HCT116 (cell line): ENCODE results near the gene PDSS2. TPM values are rescaled to one million over a fixed set of nuclear protein-coding genes. Genes with fewer than 3 reads are reported as not detected.

Source experiments
- ATAC-seq: fragments of 200-7000 bp; cut with Tn5 transposase; 2 replicates; pipeline ENCODE4 v1.9.1; 2020; ENCODE audit warnings: mild to moderate bottlenecking, moderate library complexity
- BruUV-seq: library from RNA; stranded (reverse); fragments of 400-500 nt; replicated peaks from 2 replicates; lab custom pipeline; 2021; lab: Mats Ljungman, UMichigan
- CTCF ChIA-PET: fragments of 300-600 bp; sonication (Branson Sonifier 250); formaldehyde crosslinking; loops from one replicate; lab custom pipeline; 2021; ENCODE audit warnings: antibody characterized with exemption; lab: Charles Lee
- POLR2A ChIA-PET: fragments of 300-600, 350-600 bp; sonication (Branson Sonifier 250); formaldehyde crosslinking; loops from one replicate; lab custom pipeline; 2021; ENCODE audit warnings: antibody characterized with exemption; lab: Charles Lee
- RAD21 ChIA-PET, 2 experiments: fragments of 300-600 bp; sonication (Branson Sonifier 250); formaldehyde crosslinking; loops; one replicate each; lab custom pipeline; 2023; ENCODE audit warnings: low total read pairs in 2 of 2; ENCODE audit not compliant: uncharacterized antibody in 2 of 2, unreplicated experiment in 2 of 2, low non-redundant PET in 1 of 2; lab: Charles Lee
- DNase-seq: peaks from one replicate; pipeline ENCODE4 v3.0.0-alpha.2; 2010; ENCODE audit warnings: low read depth, low spot score
- H2AFZ ChIP-seq: fragments of 200-600 bp; shearing (Covaris generic), sonication (generic); 2 replicates; pipeline ENCODE4 v1.6.1; 2017; ENCODE audit warnings: low read depth, mixed run types, mixed read lengths, antibody characterized with exemption, low read length; ENCODE audit not compliant: poor library complexity, severe bottlenecking
- H3K27ac ChIP-seq: 2 replicates; pipeline ENCODE4 v1.5.1; 2012; ENCODE audit warnings: low read depth, low read length
- H3K27me3 ChIP-seq: fragments of 200-600 bp; sonication (generic); 2 replicates; pipeline ENCODE4 v1.6.1; 2016; ENCODE audit warnings: mixed run types, low read length, mixed read lengths; ENCODE audit not compliant: insufficient read depth
- H3K36me3 ChIP-seq, 2 experiments: fragments of 200-500 bp in 1 of 2; fragments of 200-600 bp in 1 of 2; sonication (Bioruptor generic) in 1 of 2; sonication (generic) in 1 of 2; 2 replicates each; pipeline versions ENCODE4 v1.5.1 to v1.6.1; 2014 to 2016; ENCODE audit warnings: low read length in 2 of 2, inconsistent platforms in 1 of 2, mixed read lengths in 1 of 2, mixed run types in 1 of 2; ENCODE audit not compliant: insufficient read depth in 2 of 2, control insufficient read depth in 1 of 2
- H3K4me1 ChIP-seq, 2 experiments: fragments of 200-600 bp in 1 of 2; sonication (generic) in 1 of 2; 2 replicates each; pipeline versions ENCODE4 v1.5.1 to v1.6.1; 2012 to 2017; ENCODE audit warnings: low read length in 2 of 2, inconsistent platforms in 1 of 2, mild to moderate bottlenecking in 1 of 2, mixed read lengths in 1 of 2, mixed run types in 1 of 2, moderate library complexity in 1 of 2; ENCODE audit not compliant: insufficient read depth in 2 of 2, control insufficient read depth in 1 of 2
- H3K4me2 ChIP-seq: fragments of 200-600 bp; sonication (generic); 2 replicates; pipeline ENCODE4 v1.6.1; 2017; ENCODE audit warnings: mixed run types, low read length, mixed read lengths
- H3K4me3 ChIP-seq, 2 experiments: fragments of 200-600 bp in 1 of 2; sonication (generic) in 1 of 2; replicated peaks in 1 of 2; 2 replicates each; pipeline ENCODE4 v1.5.1; 2011 to 2016; ENCODE audit warnings: low read length in 2 of 2, control low read depth in 1 of 2, low read depth in 1 of 2, mild to moderate bottlenecking in 1 of 2, mixed read lengths in 1 of 2, mixed run types in 1 of 2
- H3K79me2 ChIP-seq: fragments of 200-600 bp; sonication (generic); 2 replicates; pipeline ENCODE4 v1.6.1; 2017; ENCODE audit warnings: mild to moderate bottlenecking, mixed run types, low read length, moderate library complexity, mixed read lengths; ENCODE audit not compliant: insufficient read depth
- H3K9ac ChIP-seq: fragments of 200-600 bp; sonication (generic); 2 replicates; pipeline ENCODE4 v1.6.1; 2016; ENCODE audit warnings: low read length, mixed read lengths
- H3K9me2 ChIP-seq: fragments of 200-600 bp; sonication (generic), shearing (Covaris generic); 2 replicates; pipeline ENCODE4 v1.6.1; 2017; ENCODE audit warnings: mixed run types, mild to moderate bottlenecking, moderate library complexity; ENCODE audit not compliant: insufficient read depth
- H3K9me3 ChIP-seq, 2 experiments: fragments of 200-500 bp in 1 of 2; fragments of 200-600 bp in 1 of 2; sonication (Bioruptor generic) in 1 of 2; sonication (generic) in 1 of 2; 2 replicates each; pipeline ENCODE4 v1.6.1; 2014 to 2017; ENCODE audit warnings: low read length in 2 of 2, mixed read lengths in 2 of 2, inconsistent platforms in 1 of 2, low read depth in 1 of 2, mild to moderate bottlenecking in 1 of 2, mixed run types in 1 of 2, moderate library complexity in 1 of 2; ENCODE audit not compliant: control insufficient read depth in 1 of 2, insufficient read depth in 1 of 2
- H4K20me1 ChIP-seq: fragments of 200-600 bp; sonication (generic), shearing (Covaris generic); 2 replicates; pipeline ENCODE4 v1.6.1; 2017; ENCODE audit warnings: mixed run types, mild to moderate bottlenecking, moderate library complexity; ENCODE audit not compliant: insufficient read depth
- ATF3 ChIP-seq: IDR thresholded peaks from 2 replicates; pipeline ENCODE4 v1.6.1; 2012
- CBX3 ChIP-seq: IDR thresholded peaks from 2 replicates; pipeline ENCODE4 v1.6.1; 2012; ENCODE audit warnings: low read depth
- CEBPB ChIP-seq: IDR thresholded peaks from 2 replicates; pipeline ENCODE4 v1.6.1; 2012; ENCODE audit warnings: low read depth
- EZH2 ChIP-seq: fragments of 200-600 bp; sonication (generic); IDR thresholded peaks from 2 replicates; pipeline ENCODE4 v1.6.1; 2017; ENCODE audit warnings: antibody characterized with exemption, mixed run types
- FOSL1 ChIP-seq: IDR thresholded peaks from 2 replicates; pipeline ENCODE4 v1.6.1; 2012; ENCODE audit warnings: low read depth
- MAX ChIP-seq: IDR thresholded peaks from 2 replicates; pipeline ENCODE4 v1.6.1; 2012
- POLR2A ChIP-seq: IDR thresholded peaks from 2 replicates; pipeline ENCODE4 v1.7.0; 2011; ENCODE audit warnings: borderline replicate concordance; ENCODE audit not compliant: insufficient read depth, insufficient read length; ENCODE audit errors: extremely low read depth
- RAD21 ChIP-seq: IDR thresholded peaks from 2 replicates; pipeline ENCODE4 v1.6.1; 2012; ENCODE audit warnings: low read depth, mild to moderate bottlenecking
- SIN3A ChIP-seq: IDR thresholded peaks from 2 replicates; pipeline ENCODE4 v1.6.1; 2012; ENCODE audit warnings: low read depth
- SP1 ChIP-seq: IDR thresholded peaks from 2 replicates; pipeline ENCODE4 v1.6.1; 2012; ENCODE audit warnings: low read depth
- intact Hi-C: fragments of 100-400 bp; cut with micrococcal nuclease; formaldehyde crosslinking; loops from 2 replicates; pipeline ENCODE4 v1.10.0; 2022
- total RNA-seq: library from RNA; stranded (reverse); gene quantifications from one replicate; pipeline ENCODE4 v1.2.1, GENCODE V29; 2021; ENCODE audit not compliant: unreplicated experiment

The PDSS2 gene
- total RNA-seq, 1 experiment from 2014 or later = 12.2 TPM

DNA sequence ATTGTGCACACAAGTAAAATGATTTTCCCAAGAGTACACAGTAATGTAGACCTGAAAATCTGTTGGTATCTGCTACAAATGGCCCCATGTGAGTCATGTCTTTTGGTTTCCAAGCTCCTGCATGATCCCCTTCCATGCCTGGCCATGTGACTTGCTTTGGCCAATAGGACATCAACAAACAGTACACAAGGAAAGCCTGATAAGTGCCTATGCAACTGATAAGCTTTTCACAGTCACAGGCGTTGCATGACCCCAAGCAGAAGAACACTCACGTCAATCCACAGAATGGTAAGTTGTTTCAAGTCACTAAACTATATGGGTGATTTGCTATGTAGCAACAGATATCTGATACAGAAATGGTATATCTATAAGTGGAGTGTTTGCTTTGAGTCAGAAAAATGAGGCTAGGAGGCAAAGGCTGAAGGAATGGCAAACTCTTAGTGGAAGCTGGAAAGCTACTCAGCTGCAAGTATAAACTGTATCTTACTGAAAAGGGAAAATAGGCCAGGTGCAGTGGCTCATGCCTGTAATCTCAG is 184.0 kb downstream of the PDSS2 start:
- ChIA-PET CTCF (interaction anchor here (1.0 kb wide), 1 partner anchor 162 kb away, joined by 3 read pairs; no protein-coding TSS in a partner anchor), POLR2A (no interaction called here), RAD21 (no interaction called here)
- no peak overlapping the region for H3K9ac ChIP-seq
- no peaks in the 10 kb centered on the region for H3K4me1 ChIP-seq
- no peaks in the 10 kb centered on the region for H3K79me2 ChIP-seq
- no peaks in the 10 kb centered on the region for H3K36me3 ChIP-seq
- no peak overlapping the region for H3K4me3 ChIP-seq
- intact Hi-C loops = no loop called here
- no peaks in the 10 kb centered on the region for H3K27me3 ChIP-seq
- no peaks in the 10 kb centered on the region for H3K9me3 ChIP-seq
- H4K20me1 ChIP-seq = 0 out of 2 replicates have a peak, but pooled peaks cover 5% of the 10 kb centered on the region
- BruUV-seq = no TSS peak
- no peak for TF ChIP-seq POLR2A
- no peak for TF ChIP-seq RAD21
- TF ChIP-seq MAX = no peak
- TF ChIP-seq SIN3A = no peak
- TF ChIP-seq FOSL1 = no peak
- TF ChIP-seq CBX3 = no peak
- ATAC-seq (no peak), DNase-seq (no peak)
- H3K4me2 ChIP-seq = no peak overlapping the region
- no peak overlapping the region for H3K27ac ChIP-seq
- no peaks in the 10 kb centered on the region for H3K9me2 ChIP-seq
- no peak overlapping the region for H2AFZ ChIP-seq

- CTCF ChIA-PET = no interaction called here
- ATAC-seq = no peak
- TF ChIP-seq EZH2 (no peak), RAD21 (no peak), CEBPB (no peak), SP1 (no peak), SIN3A (no peak), ATF3 (no peak)
- TF ChIP-seq, all 23 proteins: peak for 0
- H3K79me2 ChIP-seq = no peaks in the 10 kb centered on the region
- RAD21 ChIA-PET = no interaction called here
- no peaks in the 10 kb centered on the region for H3K27me3 ChIP-seq
- H4K20me1 ChIP-seq = 0 out of 2 replicates have a peak, but pooled peaks cover 5% of the 10 kb centered on the region
- intact Hi-C loops = no loop called here
- no TSS peak for BruUV-seq
- H3K27ac ChIP-seq = no peak overlapping the region
- H3K9me2 ChIP-seq = no peaks in the 10 kb centered on the region
- H3K9me3 ChIP-seq = no peaks in the 10 kb centered on the region
- POLR2A ChIA-PET = no interaction called here
- H3K4me1 ChIP-seq = no peaks in the 10 kb centered on the region
- H2AFZ ChIP-seq = no peak overlapping the region
- no peak overlapping the region for H3K9ac ChIP-seq
- no peak for DNase-seq
- H3K36me3 ChIP-seq = no peaks in the 10 kb centered on the region
- no peak overlapping the region for H3K4me2 ChIP-seq
- no peak overlapping the region for H3K4me3 ChIP-seq
Measured at GRCh38 chr6:107274288-107274687, 185.1 kb downstream of the PDSS2 start.
